GM19193 (cell line): Measurements from ENCODE around the gene CHKA.

Experiments used
- POLR2A ChIP-seq: IDR thresholded peaks from 4 replicates; pipeline ENCODE4 v1.6.1; 2011; ENCODE audit not compliant: insufficient read depth, insufficient read length; ENCODE audit errors: extremely low read depth

Gene CHKA

GRCh38 chr11:68006606-68007166 is 114.5 kb downstream of the CHKA start:
- TF ChIP-seq POLR2A: no peak

DNA sequence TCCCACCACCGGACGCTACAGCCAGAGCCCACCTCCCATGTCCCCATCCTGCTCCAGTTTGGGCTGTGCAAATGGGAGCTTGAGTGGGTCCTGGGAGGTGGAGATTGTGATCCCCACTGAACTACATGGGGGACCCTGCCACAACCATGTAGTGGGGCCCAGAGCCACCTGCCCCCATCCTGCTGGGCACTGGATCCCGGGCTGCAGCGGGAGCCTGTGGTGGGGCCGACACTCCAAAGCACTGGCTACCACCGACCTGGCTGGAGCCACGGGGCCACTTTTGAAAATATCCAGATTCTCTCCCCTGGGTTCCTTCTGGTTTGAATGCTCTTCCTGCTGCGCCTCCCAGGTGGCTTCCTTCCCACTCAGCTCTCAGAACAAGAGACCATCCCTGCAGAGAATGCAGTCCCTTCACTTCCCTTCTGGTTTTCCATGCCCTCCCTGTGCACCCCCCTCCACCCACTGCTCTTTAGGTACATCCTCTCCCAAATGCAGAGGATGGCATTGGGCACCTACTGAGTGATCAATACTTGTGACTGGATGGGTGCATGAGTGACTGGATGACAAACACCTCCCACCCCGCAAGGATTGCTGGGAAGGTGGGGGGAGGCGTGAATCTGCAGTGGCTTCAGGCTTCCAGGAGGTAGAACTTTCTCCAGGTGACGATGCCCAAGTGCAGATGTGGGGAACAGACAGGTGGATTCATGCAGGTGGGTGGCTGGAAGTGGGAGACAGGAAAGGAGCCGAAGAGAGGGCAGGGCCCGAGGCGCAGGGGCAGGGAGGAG is 116.4 kb downstream of the CHKA start:
- no peak for TF ChIP-seq POLR2A

- peak; percentile 81 for TF ChIP-seq POLR2A
Observed at GRCh38 chr11:68003846-68004550, 117.2 kb downstream of the CHKA start, which contains the start of gene UNC93B1. UNC93B1 (minus strand) TSS chr11:68004097; CDS start chr11:68004043, 54 bp downstream.

GRCh38 chr11:68002938-68003845 is 118.0 kb downstream of the CHKA start:
- TF ChIP-seq POLR2A: no peak
